IMR-90 (cell line): ENCODE data around the gene EIF4E1B. TPM values are rescaled to one million over a fixed set of nuclear protein-coding genes. Genes with fewer than 3 reads are reported as not detected.

ENCODE experiments used
- ATAC-seq: fragments of 200-7000 bp; cut with Tn5 transposase; 2 replicates; pipeline ENCODE4 v1.9.1; 2020; ENCODE audit warnings: low read depth, mild to moderate bottlenecking, moderate library complexity
- BruUV-seq: library from RNA; stranded (reverse); fragments of 400-500 nt; replicated peaks from 2 replicates; lab custom pipeline; 2021; lab: Mats Ljungman, UMichigan
- CTCF ChIA-PET: fragments of 300-600 bp; formaldehyde crosslinking; extraction: SDS; loops from one replicate; lab custom pipeline; 2021; ENCODE audit warnings: antibody characterized with exemption; lab: Yijun Ruan, JAX
- POLR2A ChIA-PET: fragments of 300-600 bp; sonication (Branson Sonifier 250); formaldehyde crosslinking; loops from one replicate; lab custom pipeline; 2022; ENCODE audit warnings: antibody characterized with exemption; ENCODE audit not compliant: unreplicated experiment; lab: Charles Lee
- DNase-seq: peaks from one replicate; pipeline ENCODE4 v3.0.0; 2013
- H2AFZ ChIP-seq: replicated peaks from 2 replicates; pipeline ENCODE3; 2013; ENCODE audit warnings: low read length, mild to moderate bottlenecking; ENCODE audit not compliant: poor library complexity
- H2AK5ac ChIP-seq: 2 replicates; pipeline ENCODE4 v1.6.1; 2013; ENCODE audit warnings: low read depth, low read length, inconsistent platforms
- H2AK9ac ChIP-seq: replicated peaks from 2 replicates; pipeline ENCODE3; 2013; ENCODE audit warnings: mild to moderate bottlenecking, low read depth, low read length, moderate library complexity; ENCODE audit not compliant: poor library complexity
- H2BK120ac ChIP-seq: 2 replicates; pipeline ENCODE4 v1.6.1; 2013; ENCODE audit warnings: low read depth, low read length, inconsistent platforms
- H2BK15ac ChIP-seq: 3 replicates; pipeline ENCODE4 v1.6.1; 2013; ENCODE audit warnings: low read depth, low read length, inconsistent platforms
- H2BK20ac ChIP-seq: 2 replicates; pipeline ENCODE4 v1.6.1; 2013; ENCODE audit warnings: low read depth, mild to moderate bottlenecking, inconsistent platforms, low read length, moderate library complexity
- H2BK5ac ChIP-seq: 2 replicates; pipeline ENCODE4 v1.6.1; 2013; ENCODE audit warnings: mild to moderate bottlenecking, low read depth, low read length, inconsistent platforms; ENCODE audit not compliant: poor library complexity, severe bottlenecking
- H3K14ac ChIP-seq: replicated peaks from 2 replicates; pipeline ENCODE4 v1.6.1; 2013; ENCODE audit warnings: low read depth, low read length, inconsistent platforms
- H3K18ac ChIP-seq: 2 replicates; pipeline ENCODE4 v1.6.1; 2013; ENCODE audit warnings: low read depth, low read length, control low read depth
- H3K23ac ChIP-seq: 2 replicates; pipeline ENCODE4 v1.6.1; 2013; ENCODE audit warnings: low read depth, low read length, inconsistent platforms
- H3K27ac ChIP-seq: 2 replicates; pipeline ENCODE4 v1.5.1; 2013; ENCODE audit warnings: mild to moderate bottlenecking, control low read depth, low read length; ENCODE audit not compliant: insufficient read depth
- H3K27me3 ChIP-seq: 2 replicates; pipeline ENCODE4 v1.6.1; 2013; ENCODE audit warnings: low read length; ENCODE audit not compliant: control insufficient read depth, insufficient read depth
- H3K36me3 ChIP-seq: 2 replicates; pipeline ENCODE4 v1.6.1; 2013; ENCODE audit warnings: low read length, mixed read lengths; ENCODE audit not compliant: control insufficient read depth, insufficient read depth
- H3K4ac ChIP-seq: 2 replicates; pipeline ENCODE4 v1.6.1; 2013; ENCODE audit warnings: low read depth, low read length, inconsistent platforms
- H3K4me1 ChIP-seq: 2 replicates; pipeline ENCODE4 v1.6.1; 2013; ENCODE audit warnings: low read length, mixed read lengths; ENCODE audit not compliant: control insufficient read depth, insufficient read depth
- H3K4me2 ChIP-seq: 2 replicates; pipeline ENCODE4 v1.6.1; 2013; ENCODE audit warnings: low read depth, mild to moderate bottlenecking, control low read depth, low read length, moderate library complexity
- H3K4me3 ChIP-seq: 2 replicates; pipeline ENCODE4 v1.5.1; 2013; ENCODE audit warnings: low read depth, mild to moderate bottlenecking, control low read depth, low read length, moderate library complexity; ENCODE audit not compliant: insufficient read depth
- H3K56ac ChIP-seq: 2 replicates; pipeline ENCODE4 v1.6.1; 2013; ENCODE audit warnings: low read length, inconsistent platforms; ENCODE audit not compliant: insufficient read depth; ENCODE audit errors: extremely low read depth
- H3K79me1 ChIP-seq, 2 experiments: 2 replicates each; pipeline ENCODE4 v1.6.1; 2013; ENCODE audit warnings: low read length in 2 of 2, inconsistent platforms in 1 of 2, low read depth in 1 of 2
- H3K9ac ChIP-seq: 2 replicates; pipeline ENCODE4 v1.6.1; 2013; ENCODE audit warnings: low read depth, low read length, control low read depth
- H3K9me1 ChIP-seq: 2 replicates; pipeline ENCODE4 v1.6.1; 2013; ENCODE audit warnings: low read length, inconsistent platforms; ENCODE audit not compliant: insufficient read depth
- H3K9me3 ChIP-seq: 2 replicates; pipeline ENCODE4 v1.6.1; 2013; ENCODE audit warnings: low read length; ENCODE audit not compliant: control insufficient read depth, insufficient read depth
- H4K20me1 ChIP-seq: 2 replicates; pipeline ENCODE4 v1.6.1; 2013; ENCODE audit warnings: low read length, inconsistent platforms; ENCODE audit not compliant: insufficient read depth
- H4K5ac ChIP-seq: 2 replicates; pipeline ENCODE4 v1.6.1; 2013; ENCODE audit warnings: mild to moderate bottlenecking, low read depth, low read length, control low read depth
- H4K8ac ChIP-seq, 2 experiments: 2 replicates each; pipeline ENCODE4 v1.6.1; 2013; ENCODE audit warnings: low read depth in 2 of 2, low read length in 2 of 2, control low read depth in 1 of 2, inconsistent platforms in 1 of 2
- H4K91ac ChIP-seq: 2 replicates; pipeline ENCODE4 v1.6.1; 2013; ENCODE audit warnings: low read depth, low read length, inconsistent platforms; ENCODE audit not compliant: insufficient read depth
- BHLHE40 ChIP-seq: fragments of 150-350 bp; IDR thresholded peaks from 2 replicates; pipeline ENCODE4 v1.6.1; 2016; ENCODE audit warnings: mild to moderate bottlenecking, low read depth, low read length
- CEBPB ChIP-seq: IDR thresholded peaks from 2 replicates; pipeline ENCODE4 v1.6.1; 2012; ENCODE audit warnings: low read depth, low read length, improper control_type of control experiment
- CHD1 ChIP-seq: IDR thresholded peaks from 2 replicates; pipeline ENCODE4 v1.6.1; 2012; ENCODE audit warnings: low read depth, low read length, improper control_type of control experiment
- CTCF ChIP-seq: conservative IDR thresholded peaks from 2 replicates; pipeline ENCODE4 v1.5.1; 2012; ENCODE audit warnings: mild to moderate bottlenecking, low read depth, low read length, improper control_type of control experiment
- FOS ChIP-seq: fragments of 150-350 bp; IDR thresholded peaks from 2 replicates; pipeline ENCODE4 v1.6.1; 2016; ENCODE audit warnings: low read depth, low read length
- MAFK ChIP-seq: IDR thresholded peaks from 2 replicates; pipeline ENCODE4 v1.6.1; 2012; ENCODE audit warnings: low read depth, low read length, improper control_type of control experiment
- MAZ ChIP-seq: IDR thresholded peaks from 2 replicates; pipeline ENCODE4 v1.6.1; 2012; ENCODE audit warnings: low read depth, mild to moderate bottlenecking, low read length, improper control_type of control experiment, moderate library complexity, borderline replicate concordance
- MXI1 ChIP-seq: IDR thresholded peaks from 2 replicates; pipeline ENCODE4 v1.6.1; 2012; ENCODE audit warnings: low read depth, mild to moderate bottlenecking, low read length, moderate library complexity, borderline replicate concordance
- NFE2L2 ChIP-seq: fragments of 150-350 bp; IDR thresholded peaks from 2 replicates; pipeline ENCODE4 v1.6.1; 2016; ENCODE audit warnings: low read depth, mild to moderate bottlenecking, low read length
- RAD21 ChIP-seq: IDR thresholded peaks from 2 replicates; pipeline ENCODE4 v1.6.1; 2012; ENCODE audit warnings: low read length, improper control_type of control experiment
- RCOR1 ChIP-seq: IDR thresholded peaks from 2 replicates; pipeline ENCODE4 v1.6.1; 2012; ENCODE audit warnings: mild to moderate bottlenecking, low read length, improper control_type of control experiment; ENCODE audit not compliant: insufficient replicate concordance
- RFX5 ChIP-seq: IDR thresholded peaks from 2 replicates; pipeline ENCODE4 v1.8.0; 2012; ENCODE audit warnings: low read depth, mild to moderate bottlenecking, low read length, moderate library complexity
- USF2 ChIP-seq: fragments of 150-350 bp; IDR thresholded peaks from 2 replicates; pipeline ENCODE4 v1.6.1; 2017; ENCODE audit warnings: mild to moderate bottlenecking, antibody characterized with exemption, low read length, low read depth
- WGBS, 2 experiments: methylation state at CpG; one replicate each; pipeline versions ENCODE4 v1.1.5 to v1.1.7; 2013; ENCODE audit warnings: missing lambda C conversion rate in 2 of 2; ENCODE audit not compliant: insufficient read length in 1 of 2; ENCODE audit errors: extremely low coverage in 2 of 2; 5-methylcytosine and 5-hydroxymethylcytosine counted together
- dilution Hi-C: fragments of 300-500 bp; cut with HindIII; formaldehyde crosslinking; loops from one replicate; pipeline ENCODE4 v1.14.3; 2018; ENCODE audit warnings: low sequenced_read_pairs; ENCODE audit not compliant: unreplicated experiment
- in situ Hi-C: fragments of 300-500 bp; cut with MboI; formaldehyde crosslinking; loops from 3 replicates; pipeline ENCODE4 v1.14.3; 2019; ENCODE audit warnings: low sequenced_read_pairs, inconsistent platforms, mixed read lengths
- intact Hi-C: fragments of 100-400 bp; cut with micrococcal nuclease; formaldehyde crosslinking; loops from 2 replicates; pipeline ENCODE4 v1.10.0; 2022
- polyA plus RNA-seq, 3 experiments: library from polyadenylated mRNA; depleted of rRNA; stranded (reverse); fragments of >200 nt; gene quantifications; 2 replicates each; pipeline ENCODE4 v1.2.3, GENCODE V29; 2012; ENCODE audit warnings: low replicate concordance in 1 of 3
- total RNA-seq: library from RNA; depleted of rRNA; stranded (reverse); fragments of >200 nt; gene quantifications from 2 replicates; pipeline ENCODE4 v1.2.3, GENCODE V29; 2012

The EIF4E1B gene
- total and polyA plus RNA-seq, 2 of the 4 experiments (the other 2 are of a cell fraction): not detected

- Histone ChIP-seq H3K4me3 (no peak overlapping the region), H3K4ac (no peak overlapping the region), H2BK20ac (no peak overlapping the region), H3K9me1 (peaks cover 3% of the 10 kb centered on the region; the same call in 1 of the 2 replicates), H2BK5ac (no peak overlapping the region), H3K27me3 (peaks cover 76% of the 10 kb centered on the region), H4K5ac (no peak overlapping the region), H2AFZ (no peak overlapping the region), H3K4me1 (peaks cover 2% of the 10 kb centered on the region; the same call in 1 of the 2 replicates), H3K56ac (no peak overlapping the region), H3K9me3 (peaks cover 5% of the 10 kb centered on the region), H4K91ac (no peak overlapping the region), H4K8ac (no peak overlapping the region), H3K36me3 (no peaks in the 10 kb centered on the region), H3K23ac (no peak overlapping the region), H3K18ac (no peak overlapping the region), H3K79me1 (no peaks in the 10 kb centered on the region), H4K20me1 (no peaks in the 10 kb centered on the region; the same call in 1 of the 2 replicates), H2BK15ac (no peak overlapping the region), H2BK120ac (no peak overlapping the region), H2AK5ac (no peak overlapping the region), H3K9ac (no peak overlapping the region), H2AK9ac (no peak overlapping the region), H3K4me2 (no peak overlapping the region), H3K27ac (no peak overlapping the region), H3K14ac (no peak overlapping the region)
- no peak for ATAC-seq
- in situ Hi-C loops (no loop called here), dilution Hi-C loops (no loop called here), intact Hi-C loops (no loop called here)
- BruUV-seq: no TSS peak
- DNase-seq: no peak
- ChIA-PET POLR2A (no interaction called here), CTCF (interaction anchor here (0.6 to 1.1 kb wide), 2 partner anchors 28 to 216 kb away, joined by 3 read pairs; partner anchors contain the start of gene CLTB)
- TF ChIP-seq CTCF: no peak
- TF ChIP-seq CEBPB: no peak
- no peak for TF ChIP-seq RFX5
- no peak for TF ChIP-seq NFE2L2
- no peak for TF ChIP-seq RAD21
- no peak for TF ChIP-seq BHLHE40
- no peak for TF ChIP-seq MAFK
- TF ChIP-seq RCOR1: no peak
- TF ChIP-seq MAZ: no peak
- TF ChIP-seq USF2: no peak
- no peak for TF ChIP-seq MXI1
- no peak for TF ChIP-seq FOS
- no peak for TF ChIP-seq CHD1
- no CpG with 5 or more reads among the region's 2 CpGs for WGBS, 2 experiments
These were observed 2.3 kb downstream of the EIF4E1B start for GRCh38 chr5:176632745-176633144.
